ENCODE measurements around the gene RASL10A. TPM values are rescaled to one million over a fixed set of nuclear protein-coding genes. Genes with fewer than 3 reads are reported as not detected.
A peak's percentile ranks its signal among the peaks of the same experiment; 100 is the strongest.

The RASL10A gene
- total and polyA plus RNA-seq, 4 experiments from 2014 or later = 0.36 to 0.79 TPM; not detected in 2

DNA sequence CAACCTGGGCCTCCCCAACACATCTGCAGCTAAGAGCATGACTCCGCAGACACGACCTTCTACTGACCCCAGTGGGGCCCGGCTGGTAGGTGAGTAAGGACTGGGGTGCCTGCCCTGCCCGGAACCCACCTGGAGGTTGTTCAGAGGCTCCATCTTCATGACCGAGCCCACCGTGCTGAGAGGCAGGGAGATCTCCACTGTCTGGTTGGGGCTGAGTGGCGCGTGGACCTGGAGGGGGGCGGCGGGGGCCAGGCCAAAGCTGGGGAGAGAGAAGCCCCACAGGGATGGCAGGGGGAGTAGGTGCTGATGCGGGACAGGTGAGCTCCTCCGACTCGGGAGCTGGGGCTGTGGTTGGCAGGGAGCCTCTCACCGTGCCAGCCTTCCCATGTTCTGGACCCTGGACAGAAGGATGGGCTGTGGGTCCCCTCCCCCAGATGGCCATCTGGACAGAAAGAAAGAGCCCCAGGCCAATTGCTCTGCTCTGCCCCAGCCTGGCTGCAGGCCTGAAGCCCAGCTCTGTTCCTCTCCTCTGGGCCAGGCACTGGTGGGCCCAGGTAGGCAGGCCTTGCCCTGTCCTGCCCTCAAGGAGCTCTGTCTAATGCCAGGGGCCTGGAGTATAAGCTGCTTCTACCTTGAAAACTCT is 16.3 kb upstream of the RASL10A start:
- peaks cover 14 to 60% of the 10 kb centered on the region in 2 donors for H3K36me3 Mint-ChIP-seq
- no peaks in the 10 kb centered on the region for H3K9me3 ChIP-seq (ENCODE audit: control insufficient read depth in 1 of 2, low read length in 2 of 2)
- peaks cover 44% of the 10 kb centered on the region for H3K36me3 ChIP-seq (ENCODE audit: insufficient read depth, low read length)
- H3K4me1 ChIP-seq (ENCODE audit: insufficient read depth, low read length) = no peaks in the 10 kb centered on the region
- no peak overlapping the region for H3K27ac ChIP-seq (ENCODE audit: low read depth, low read length)
- H3K27ac Mint-ChIP-seq = no peak overlapping the region
- no peaks in the 10 kb centered on the region for H3K27me3 Mint-ChIP-seq
- DNase-seq = no peak
- intact Hi-C loops (cut with micrococcal nuclease) = no loop called here
- peaks cover 0 to 2% (median 0%) of the 10 kb centered on the region in 8 donors for H3K9me3 Mint-ChIP-seq
- H3K4me3 ChIP-seq (ENCODE audit: low read length in 2 of 2) = no peak overlapping the region
- CTCF ChIA-PET (ENCODE audit: partially characterized antibody) = no interaction called here
- no peaks in the 10 kb centered on the region for H3K27me3 ChIP-seq (ENCODE audit: insufficient read depth, low read length)
- POLR2A ChIA-PET (ENCODE audit: partially characterized antibody) = no interaction called here
- H3K4me3 Mint-ChIP-seq = no peak overlapping the region
- no peaks in the 10 kb centered on the region for H3K4me1 Mint-ChIP-seq

- H3K27me3 ChIP-seq (ENCODE audit: insufficient read depth, low read length) = no peaks in the 10 kb centered on the region
- no peak overlapping the region for H3K4me3 ChIP-seq (ENCODE audit: low read length in 2 of 2)
- peaks cover 0 to under 1% (median 0%) of the 10 kb centered on the region in 8 donors for H3K9me3 Mint-ChIP-seq
- no peaks in the 10 kb centered on the region for H3K4me1 ChIP-seq (ENCODE audit: insufficient read depth, low read length)
- DNase-seq = no peak
- H3K4me3 Mint-ChIP-seq = no peak overlapping the region
- no peaks in the 10 kb centered on the region for H3K4me1 Mint-ChIP-seq
- intact Hi-C loops (cut with micrococcal nuclease) = no loop called here
- H3K27me3 Mint-ChIP-seq = no peaks in the 10 kb centered on the region
- peaks cover 11 to 60% of the 10 kb centered on the region in 2 donors for H3K36me3 Mint-ChIP-seq
- CTCF ChIA-PET (ENCODE audit: partially characterized antibody) = no interaction called here
- H3K9me3 ChIP-seq (ENCODE audit: control insufficient read depth in 1 of 2, low read length in 2 of 2) = no peaks in the 10 kb centered on the region
- H3K36me3 ChIP-seq (ENCODE audit: insufficient read depth, low read length) = peaks cover 42% of the 10 kb centered on the region
- H3K27ac Mint-ChIP-seq = no peak overlapping the region
- POLR2A ChIA-PET (ENCODE audit: partially characterized antibody) = no interaction called here
- no peak overlapping the region for H3K27ac ChIP-seq (ENCODE audit: low read depth, low read length)
Measured at GRCh38 chr22:29331213-29331612, 15.7 kb upstream of the RASL10A start.

- Mint-ChIP-seq H3K36me3 (peaks cover 9 to 55% of the 10 kb centered on the region in 2 donors), H3K4me3 (no peak overlapping the region), H3K27ac (no peak overlapping the region), H3K9me3 (no peaks in the 10 kb centered on the region), H3K27me3 (no peaks in the 10 kb centered on the region), H3K4me1 (no peaks in the 10 kb centered on the region)
- H3K27me3 ChIP-seq (ENCODE audit: insufficient read depth, low read length) = no peaks in the 10 kb centered on the region
- POLR2A ChIA-PET (ENCODE audit: partially characterized antibody) = no interaction called here
- CTCF ChIA-PET (ENCODE audit: partially characterized antibody) = no interaction called here
- H3K4me3 ChIP-seq (ENCODE audit: low read length in 2 of 2) = no peak overlapping the region
- no peaks in the 10 kb centered on the region for H3K9me3 ChIP-seq (ENCODE audit: control insufficient read depth in 1 of 2, low read length in 2 of 2)
- H3K36me3 ChIP-seq (ENCODE audit: insufficient read depth, low read length) = peaks cover 37% of the 10 kb centered on the region
- no peak for DNase-seq
- intact Hi-C loops (cut with micrococcal nuclease) = no loop called here
- H3K27ac ChIP-seq (ENCODE audit: low read depth, low read length) = no peak overlapping the region
- H3K4me1 ChIP-seq (ENCODE audit: insufficient read depth, low read length) = no peaks in the 10 kb centered on the region
Measured at GRCh38 chr22:29330753-29331152, 15.3 kb upstream of the RASL10A start.

DNA sequence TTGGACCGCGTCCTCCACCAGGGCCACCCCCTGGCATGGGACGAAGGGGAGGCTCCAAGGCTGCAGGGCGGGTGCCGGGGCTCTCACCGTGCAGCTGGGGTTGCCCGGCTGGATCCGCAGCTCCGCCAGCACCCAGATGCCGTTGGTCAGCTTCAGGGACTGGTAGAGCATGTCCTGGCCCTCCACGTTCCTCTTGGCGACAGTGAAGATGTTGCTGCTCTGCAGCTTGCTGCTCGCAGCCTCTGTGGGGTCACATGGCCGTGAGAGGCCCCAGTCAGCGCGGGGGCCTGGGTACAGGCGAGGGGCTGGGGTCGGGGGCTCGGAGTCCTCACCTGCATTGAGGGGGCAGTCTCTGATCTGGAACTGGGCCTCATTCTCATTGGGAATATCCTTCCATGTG is 14.8 kb upstream of the RASL10A start:
- intact Hi-C loops (cut with micrococcal nuclease) = no loop called here
- Histone ChIP-seq H3K27me3 (ENCODE audit: insufficient read depth, low read length) (no peaks in the 10 kb centered on the region), H3K27ac (ENCODE audit: low read depth, low read length) (no peak overlapping the region), H3K4me1 (ENCODE audit: insufficient read depth, low read length) (no peaks in the 10 kb centered on the region), H3K9me3 (ENCODE audit: control insufficient read depth in 1 of 2, low read length in 2 of 2) (no peaks in the 10 kb centered on the region), H3K36me3 (ENCODE audit: insufficient read depth, low read length) (peaks cover 37% of the 10 kb centered on the region), H3K4me3 (ENCODE audit: low read length in 2 of 2) (no peak overlapping the region)
- H3K4me1 Mint-ChIP-seq = no peaks in the 10 kb centered on the region
- H3K36me3 Mint-ChIP-seq = peaks cover 9 to 50% of the 10 kb centered on the region in 2 donors
- DNase-seq = no peak
- H3K4me3 Mint-ChIP-seq = no peak overlapping the region
- ChIA-PET CTCF (ENCODE audit: partially characterized antibody) (no interaction called here), POLR2A (ENCODE audit: partially characterized antibody) (no interaction called here)
- no peaks in the 10 kb centered on the region for H3K27me3 Mint-ChIP-seq
- no peaks in the 10 kb centered on the region for H3K9me3 Mint-ChIP-seq
- H3K27ac Mint-ChIP-seq = no peak overlapping the region

DNA sequence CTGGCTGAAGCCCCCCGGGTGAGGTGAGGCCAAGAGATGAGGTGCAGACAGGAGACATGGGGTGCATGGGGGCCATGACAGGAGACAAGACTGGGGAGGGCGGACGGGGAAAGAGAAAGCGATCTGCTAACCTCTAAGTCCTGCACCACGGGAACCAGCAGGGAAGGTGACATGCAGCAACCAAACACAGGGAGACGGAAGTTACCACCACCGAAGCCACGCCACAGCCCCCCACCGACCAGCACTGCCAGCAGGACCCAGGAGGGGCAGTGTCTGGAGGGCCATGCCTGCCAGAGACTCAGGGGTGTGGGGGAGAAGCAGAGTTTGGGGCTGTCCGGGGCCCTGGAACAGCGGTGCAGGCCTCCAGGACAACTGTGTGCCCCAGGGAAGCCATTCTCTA is 14.1 kb upstream of the RASL10A start:
- H3K27ac ChIP-seq (ENCODE audit: low read depth, low read length) = no peak overlapping the region
- no peaks in the 10 kb centered on the region for H3K4me1 Mint-ChIP-seq
- POLR2A ChIA-PET (ENCODE audit: partially characterized antibody) = no interaction called here
- H3K27ac Mint-ChIP-seq = peak overlapping the region in 1 of 7 donors; percentile 15
- peaks cover 33% of the 10 kb centered on the region for H3K36me3 ChIP-seq (ENCODE audit: insufficient read depth, low read length)
- no peak overlapping the region for H3K4me3 ChIP-seq (ENCODE audit: low read length in 2 of 2)
- H3K27me3 Mint-ChIP-seq = no peaks in the 10 kb centered on the region
- CTCF ChIA-PET (ENCODE audit: partially characterized antibody) = no interaction called here
- H3K9me3 ChIP-seq (ENCODE audit: control insufficient read depth in 1 of 2, low read length in 2 of 2) = no peaks in the 10 kb centered on the region
- no peaks in the 10 kb centered on the region for H3K27me3 ChIP-seq (ENCODE audit: insufficient read depth, low read length)
- no peak overlapping the region for H3K4me3 Mint-ChIP-seq
- peaks cover 9 to 45% of the 10 kb centered on the region in 2 donors for H3K36me3 Mint-ChIP-seq
- H3K4me1 ChIP-seq (ENCODE audit: insufficient read depth, low read length) = no peaks in the 10 kb centered on the region
- intact Hi-C loops (cut with micrococcal nuclease) = no loop called here
- no peaks in the 10 kb centered on the region for H3K9me3 Mint-ChIP-seq
- no peak for DNase-seq

- H3K27ac Mint-ChIP-seq = no peak overlapping the region
Measured at GRCh38 chr22:29328566-29329500, 13.3 kb upstream of the RASL10A start.

DNA sequence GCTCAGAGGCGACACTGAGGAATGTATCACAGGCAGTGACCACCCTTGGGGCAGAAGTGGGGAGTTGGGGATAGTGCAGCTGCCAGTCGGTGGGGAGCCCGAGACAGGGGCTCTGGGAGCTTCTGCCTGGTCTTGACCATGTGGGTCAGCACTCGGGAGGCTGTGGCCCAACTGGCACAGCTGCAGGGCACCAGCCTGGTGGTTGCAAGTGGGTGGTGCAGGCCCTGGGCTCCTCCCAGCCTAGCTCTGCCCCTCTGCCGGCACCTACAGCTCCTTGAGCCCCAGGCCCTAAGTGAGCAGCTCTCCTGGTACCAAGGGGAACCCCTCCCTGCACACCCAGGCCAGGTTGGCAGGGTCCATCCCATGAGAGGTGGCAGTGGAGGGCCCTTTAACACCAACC is 12.6 kb upstream of the RASL10A start:
- no peaks in the 10 kb centered on the region for H3K27me3 Mint-ChIP-seq
- Histone ChIP-seq H3K27ac (ENCODE audit: low read depth, low read length) (no peak overlapping the region), H3K4me3 (ENCODE audit: low read length in 2 of 2) (no peak overlapping the region), H3K36me3 (ENCODE audit: insufficient read depth, low read length) (peaks cover 31% of the 10 kb centered on the region), H3K9me3 (ENCODE audit: control insufficient read depth in 1 of 2, low read length in 2 of 2) (no peaks in the 10 kb centered on the region), H3K4me1 (ENCODE audit: insufficient read depth, low read length) (no peaks in the 10 kb centered on the region), H3K27me3 (ENCODE audit: insufficient read depth, low read length) (no peaks in the 10 kb centered on the region)
- ChIA-PET POLR2A (ENCODE audit: partially characterized antibody) (no interaction called here), CTCF (ENCODE audit: partially characterized antibody) (no interaction called here)
- intact Hi-C loops (cut with micrococcal nuclease) = no loop called here
- H3K4me1 Mint-ChIP-seq = no peaks in the 10 kb centered on the region
- no peak overlapping the region for H3K4me3 Mint-ChIP-seq
- H3K9me3 Mint-ChIP-seq = no peaks in the 10 kb centered on the region
- DNase-seq = no peak
- H3K27ac Mint-ChIP-seq = no peak overlapping the region
- H3K36me3 Mint-ChIP-seq = peaks cover 3 to 36% of the 10 kb centered on the region in 2 donors

More at GRCh38 chr22:29328566-29329500, 13.3 kb upstream of the RASL10A start:
- Histone ChIP-seq H3K27ac (ENCODE audit: low read depth, low read length) (no peak overlapping the region), H3K9me3 (ENCODE audit: control insufficient read depth in 1 of 2, low read length in 2 of 2) (no peaks in the 10 kb centered on the region), H3K27me3 (ENCODE audit: insufficient read depth, low read length) (no peaks in the 10 kb centered on the region), H3K4me1 (ENCODE audit: insufficient read depth, low read length) (no peaks in the 10 kb centered on the region), H3K36me3 (ENCODE audit: insufficient read depth, low read length) (peaks cover 31% of the 10 kb centered on the region), H3K4me3 (ENCODE audit: low read length in 2 of 2) (no peak overlapping the region)
- Mint-ChIP-seq H3K9me3 (no peaks in the 10 kb centered on the region), H3K4me1 (no peaks in the 10 kb centered on the region), H3K36me3 (peaks cover 9 to 42% of the 10 kb centered on the region in 2 donors), H3K4me3 (no peak overlapping the region), H3K27me3 (no peaks in the 10 kb centered on the region)
- no peak for DNase-seq
- ChIA-PET POLR2A (ENCODE audit: partially characterized antibody) (no interaction called here), CTCF (ENCODE audit: partially characterized antibody) (no interaction called here)
- intact Hi-C loops (cut with micrococcal nuclease) = no loop called here
